Type B pancreatic cell (in vitro differentiated cells): ENCODE measurements around the gene PRKCA. TPM values are rescaled to one million over a fixed set of nuclear protein-coding genes. Genes with fewer than 3 reads are reported as not detected.

ENCODE experiments used
- DNase-seq: peaks from one replicate; pipeline ENCODE4 v3.0.0; 2021; ENCODE audit warnings: mixed read lengths; ENCODE audit not compliant: unreplicated experiment; ENCODE audit errors: extremely low spot score
- H3K27ac Mint-ChIP-seq: 2 replicates; pipeline ENCODE4 v1.8.0; 2021; ENCODE audit warnings: mild to moderate bottlenecking, mixed read lengths
- H3K27me3 Mint-ChIP-seq: 2 replicates; pipeline ENCODE4 v1.8.0; 2021; ENCODE audit warnings: mixed read lengths
- H3K36me3 Mint-ChIP-seq: 2 replicates; pipeline ENCODE4 v1.8.0; 2021; ENCODE audit warnings: mixed read lengths
- H3K4me1 Mint-ChIP-seq: one replicate; pipeline ENCODE4 v1.8.0; 2021; ENCODE audit warnings: mixed read lengths; ENCODE audit not compliant: unreplicated experiment
- H3K4me3 Mint-ChIP-seq: 2 replicates; pipeline ENCODE4 v1.8.0; 2021; ENCODE audit warnings: mild to moderate bottlenecking, mixed read lengths
- H3K9me3 Mint-ChIP-seq: 2 replicates; pipeline ENCODE4 v1.8.0; 2021; ENCODE audit warnings: mixed read lengths
- total RNA-seq: library from RNA; stranded (reverse); gene quantifications from 2 replicates; pipeline ENCODE4 v1.2.1, GENCODE V29; 2021; ENCODE audit warnings: low replicate concordance
- TF ChIP-seq, protein P1 (sequence below): fragments of 200-600 bp; sonication (generic); conservative IDR thresholded peaks from 2 replicates; pipeline ENCODE4 v1.5.0; 2021; ENCODE audit warnings: antibody characterized with exemption, mild to moderate bottlenecking

The PRKCA gene
- total RNA-seq, 1 donor from 2014 or later = 16.1 TPM

- Mint-ChIP-seq H3K9me3 (peaks cover 9% of the 10 kb centered on the region), H3K27me3 (no peaks in the 10 kb centered on the region), H3K4me1 (peaks cover 39% of the 10 kb centered on the region), H3K36me3 (no peaks in the 10 kb centered on the region), H3K4me3 (peak overlapping the region; percentile 4), H3K27ac (no peak overlapping the region)
- no peak for DNase-seq
- TF ChIP-seq, protein P1, sequence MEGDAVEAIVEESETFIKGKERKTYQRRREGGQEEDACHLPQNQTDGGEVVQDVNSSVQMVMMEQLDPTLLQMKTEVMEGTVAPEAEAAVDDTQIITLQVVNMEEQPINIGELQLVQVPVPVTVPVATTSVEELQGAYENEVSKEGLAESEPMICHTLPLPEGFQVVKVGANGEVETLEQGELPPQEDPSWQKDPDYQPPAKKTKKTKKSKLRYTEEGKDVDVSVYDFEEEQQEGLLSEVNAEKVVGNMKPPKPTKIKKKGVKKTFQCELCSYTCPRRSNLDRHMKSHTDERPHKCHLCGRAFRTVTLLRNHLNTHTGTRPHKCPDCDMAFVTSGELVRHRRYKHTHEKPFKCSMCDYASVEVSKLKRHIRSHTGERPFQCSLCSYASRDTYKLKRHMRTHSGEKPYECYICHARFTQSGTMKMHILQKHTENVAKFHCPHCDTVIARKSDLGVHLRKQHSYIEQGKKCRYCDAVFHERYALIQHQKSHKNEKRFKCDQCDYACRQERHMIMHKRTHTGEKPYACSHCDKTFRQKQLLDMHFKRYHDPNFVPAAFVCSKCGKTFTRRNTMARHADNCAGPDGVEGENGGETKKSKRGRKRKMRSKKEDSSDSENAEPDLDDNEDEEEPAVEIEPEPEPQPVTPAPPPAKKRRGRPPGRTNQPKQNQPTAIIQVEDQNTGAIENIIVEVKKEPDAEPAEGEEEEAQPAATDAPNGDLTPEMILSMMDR = no peak
These were observed 239.9 kb downstream of the PRKCA start for GRCh38 chr17:66542129-66542966.

- Mint-ChIP-seq H3K36me3 (no peaks in the 10 kb centered on the region), H3K4me3 (no peak overlapping the region), H3K27ac (no peak overlapping the region), H3K27me3 (no peaks in the 10 kb centered on the region), H3K4me1 (peaks cover 44% of the 10 kb centered on the region), H3K9me3 (peaks cover 13% of the 10 kb centered on the region)
- no peak for DNase-seq
- TF ChIP-seq, protein P1 = no peak
These were observed 240.6 kb downstream of the PRKCA start for GRCh38 chr17:66542967-66543520.

GRCh38 chr17:66543526-66543925, 241.1 kb downstream of the PRKCA start:
- TF ChIP-seq, protein P1 = no peak
- no peak overlapping the region for H3K4me3 Mint-ChIP-seq
- peaks cover 14% of the 10 kb centered on the region for H3K9me3 Mint-ChIP-seq
- peaks cover 44% of the 10 kb centered on the region for H3K4me1 Mint-ChIP-seq
- no peak for DNase-seq
- no peaks in the 10 kb centered on the region for H3K27me3 Mint-ChIP-seq
- no peak overlapping the region for H3K27ac Mint-ChIP-seq
- no peaks in the 10 kb centered on the region for H3K36me3 Mint-ChIP-seq

DNA sequence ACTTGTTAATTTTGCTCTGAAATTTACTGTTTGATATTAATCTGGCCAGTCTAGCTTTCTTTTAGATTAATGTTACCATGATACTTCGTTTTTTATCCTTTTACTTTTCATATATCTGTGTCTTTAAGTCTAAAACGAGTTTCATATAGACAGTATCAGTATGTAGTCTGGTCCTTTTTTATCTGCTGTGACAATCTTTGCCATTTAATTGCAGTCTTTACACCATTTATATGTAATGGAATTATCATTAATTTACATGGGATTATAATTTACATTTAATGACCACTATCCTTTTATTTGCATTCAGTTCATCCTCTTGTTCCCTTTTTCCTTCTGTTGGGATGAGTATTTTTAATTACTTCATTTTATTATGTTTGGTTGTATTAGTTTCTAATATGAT, 243.5 kb downstream of the PRKCA start:
- H3K9me3 Mint-ChIP-seq = peaks cover 14% of the 10 kb centered on the region

DNA sequence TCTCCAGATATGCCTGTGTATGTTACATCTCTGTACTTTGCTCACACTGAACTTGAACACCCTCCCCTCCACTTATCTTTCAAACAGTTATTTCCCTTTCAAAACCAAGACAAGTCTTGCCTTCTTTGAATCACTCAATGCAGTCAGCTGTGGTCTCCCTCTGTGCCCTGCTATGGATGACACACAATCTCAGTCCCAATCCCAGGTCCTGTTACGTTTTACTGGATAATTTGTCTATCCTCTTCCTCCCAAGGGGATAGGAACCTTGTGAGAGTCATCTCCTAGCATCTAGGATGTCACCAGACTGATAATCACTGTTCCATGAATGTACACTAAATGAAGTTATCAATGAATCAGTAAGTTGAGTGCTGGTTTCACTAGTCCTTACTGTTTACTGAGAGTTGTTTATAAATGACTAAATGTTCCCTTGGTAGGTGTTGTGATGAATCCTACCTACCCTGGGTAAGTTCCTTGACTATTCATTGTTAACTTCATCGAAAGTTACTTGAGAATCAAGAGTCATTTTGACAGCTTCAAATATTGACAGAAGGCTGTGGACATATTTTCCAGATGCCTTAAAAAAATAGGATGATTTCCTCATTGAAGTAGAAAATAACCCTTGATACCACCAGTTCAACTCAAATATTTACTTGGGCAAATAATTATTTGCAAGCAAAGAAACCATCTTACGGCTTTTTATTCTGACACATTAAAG, 244.9 kb downstream of the PRKCA start:
- Mint-ChIP-seq H3K27ac (peak overlapping the region; percentile 66), H3K36me3 (no peaks in the 10 kb centered on the region), H3K9me3 (peaks cover 14% of the 10 kb centered on the region), H3K4me1 (peaks cover 29% of the 10 kb centered on the region), H3K4me3 (no peak overlapping the region), H3K27me3 (no peaks in the 10 kb centered on the region)
- TF ChIP-seq, protein P1 = no peak
- DNase-seq = no peak

More for the DNA sequence above, 243.5 kb downstream of the PRKCA start:
- H3K4me3 Mint-ChIP-seq = no peak overlapping the region
- H3K27me3 Mint-ChIP-seq = no peaks in the 10 kb centered on the region
- TF ChIP-seq, protein P1 = no peak
- no peak for DNase-seq
- H3K27ac Mint-ChIP-seq = no peak overlapping the region
- H3K4me1 Mint-ChIP-seq = peaks cover 43% of the 10 kb centered on the region
- H3K36me3 Mint-ChIP-seq = no peaks in the 10 kb centered on the region
